ENCODE data around the gene NUCB1. TPM values are rescaled to one million over a fixed set of nuclear protein-coding genes. Genes with fewer than 3 reads are reported as not detected.
A peak's percentile ranks its signal among the peaks of the same experiment; 100 is the strongest.
"Not testable (repeated sequence)": the region's sequence is repeated elsewhere in the genome, so short reads cannot be mapped to it uniquely, and the experiment has no call there.

NUCB1 gene
- total RNA-seq, 4 donors from 2014 or later = 98.5 to 211 (median 173) TPM

GRCh38 chr19:48867123-48867745 is 32.9 kb upstream of the NUCB1 start:
- Histone ChIP-seq H3K36me3 (no peaks in the 10 kb centered on the region), H3K4me1 (peaks cover 6 to 7% of the 10 kb centered on the region in 2 donors), H3K27me3 (no peaks in the 10 kb centered on the region), H3K27ac (peak overlapping the region; percentile 89 to 94), H3K9me3 (no peaks in the 10 kb centered on the region), H3K4me3 (peak overlapping the region; percentile 31 to 47)
- no peak for TF ChIP-seq POLR2A (IDR thresholded peaks at IDR 0.05)
- no peak for TF ChIP-seq CTCF (IDR thresholded peaks at IDR 0.05)
- DNase-seq = no peak
- intact Hi-C loops (cut with DNase I; ENCODE audit: low total_unique reads) = no loop called here

DNA sequence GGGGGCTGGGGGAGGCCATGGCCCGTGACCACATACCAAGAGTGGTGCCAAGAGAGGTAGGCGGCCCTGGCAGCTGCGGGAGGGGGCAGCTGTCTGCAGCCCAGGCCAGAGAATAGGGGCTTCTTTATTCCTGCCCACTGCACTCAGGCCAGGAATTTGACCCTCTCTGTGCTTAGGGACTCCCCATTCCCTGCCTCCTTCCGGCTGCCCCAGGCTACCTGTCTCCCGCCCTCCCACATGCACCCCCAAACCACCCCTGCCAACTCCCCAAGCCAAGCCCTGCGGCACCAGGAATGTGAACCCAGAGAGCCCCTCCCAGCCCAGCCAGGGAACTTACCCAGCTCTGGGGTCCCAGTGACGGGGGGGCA is 32.4 kb upstream of the NUCB1 start:
- peak overlapping the region; percentile 31 to 47 for H3K4me3 ChIP-seq
- no peaks in the 10 kb centered on the region for H3K9me3 ChIP-seq
- intact Hi-C loops (cut with DNase I; ENCODE audit: low total_unique reads) = no loop called here
- no peak for TF ChIP-seq POLR2A (IDR thresholded peaks at IDR 0.05)
- no peak for TF ChIP-seq CTCF (IDR thresholded peaks at IDR 0.05)
- peaks cover 6 to 7% of the 10 kb centered on the region in 2 donors for H3K4me1 ChIP-seq
- peak overlapping the region; percentile 89 to 94 for H3K27ac ChIP-seq
- no peaks in the 10 kb centered on the region for H3K36me3 ChIP-seq
- no peaks in the 10 kb centered on the region for H3K27me3 ChIP-seq
- no peak for DNase-seq

DNA sequence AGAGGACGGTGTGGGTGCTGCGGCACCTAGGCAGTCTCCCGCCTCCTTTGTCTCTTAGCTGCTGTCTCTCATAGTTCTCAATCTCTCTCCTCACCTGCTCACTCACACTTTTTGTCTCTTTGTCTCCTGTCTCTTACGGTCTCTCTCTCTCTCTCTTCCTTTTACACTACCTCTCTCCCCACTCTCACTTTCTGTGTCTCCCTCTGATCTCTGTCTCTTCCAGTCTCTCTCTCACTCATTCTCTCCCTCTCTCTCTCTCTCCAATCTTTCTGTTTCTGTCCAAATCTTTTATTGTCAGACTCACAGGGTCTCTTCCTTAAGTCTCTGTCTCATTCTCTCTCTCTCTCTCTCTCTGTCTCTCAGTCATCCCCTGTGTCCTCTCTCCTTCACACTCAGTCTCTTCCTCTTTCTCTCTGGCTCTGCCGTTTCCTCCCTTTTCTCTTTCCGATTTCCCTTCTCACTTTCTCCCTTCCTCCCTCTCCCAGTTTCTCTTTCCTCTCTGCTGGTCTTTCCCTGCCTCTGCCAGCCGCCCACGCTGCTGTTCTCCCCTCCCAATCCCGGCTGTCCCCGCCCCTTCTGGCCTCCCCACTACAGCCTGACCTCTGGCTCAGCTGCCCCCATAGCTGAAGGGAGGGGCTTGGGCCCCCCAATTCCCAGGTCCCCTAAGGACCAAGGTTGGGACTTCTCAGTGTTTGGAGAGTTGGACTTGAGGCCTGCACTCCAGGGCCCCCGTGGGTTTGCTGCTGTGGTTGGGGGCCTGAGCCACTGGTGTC is 31.8 kb upstream of the NUCB1 start, which contains the start of gene PLEKHA4:
PLEKHA4 (minus strand) TSS at position 504 of the 773 bp plus-strand sequence. CDS start 997 bp downstream, outside the sequence.
- H3K9me3 ChIP-seq = no peaks in the 10 kb centered on the region
- peak; percentile 80 to 89 for DNase-seq
- TF ChIP-seq CTCF (IDR thresholded peaks at IDR 0.05) = no peak
- TF ChIP-seq POLR2A (IDR thresholded peaks at IDR 0.05) = peak; percentile 34 to 66

GRCh38 chr19:48870048-48870447 is 30.1 kb upstream of the NUCB1 start:
- H3K9me3 ChIP-seq = no peaks in the 10 kb centered on the region
- no peak for TF ChIP-seq POLR2A (IDR thresholded peaks at IDR 0.05)
- no peak for TF ChIP-seq CTCF (IDR thresholded peaks at IDR 0.05)
- no peak overlapping the region for H3K27ac ChIP-seq
- no peaks in the 10 kb centered on the region for H3K27me3 ChIP-seq
- H3K4me1 ChIP-seq = peaks cover 6 to 7% of the 10 kb centered on the region in 2 donors
- no peak overlapping the region for H3K4me3 ChIP-seq
- no peak for DNase-seq
- intact Hi-C loops (cut with DNase I; ENCODE audit: low total_unique reads) = no loop called here
- H3K36me3 ChIP-seq = no peaks in the 10 kb centered on the region

More for the DNA sequence above, 31.8 kb upstream of the NUCB1 start, which contains the start of gene PLEKHA4:
- Histone ChIP-seq H3K27ac (peak within 1 kb of the TSS; percentile 89 to 94), H3K27me3 (no peaks in the 10 kb centered on the region), H3K4me3 (peak within 1 kb of the TSS; percentile 31 to 47), H3K4me1 (peaks cover 6 to 7% of the 10 kb centered on the region in 2 donors), H3K36me3 (no peaks in the 10 kb centered on the region)
- intact Hi-C loops (cut with DNase I; ENCODE audit: low total_unique reads) = no loop called here

- DNase-seq; H3K9me3 ChIP-seq; intact Hi-C loops (cut with DNase I; ENCODE audit: low total_unique reads); H3K27me3 ChIP-seq; H3K36me3 ChIP-seq: not testable (repeated sequence)
- H3K4me3 ChIP-seq = peak overlapping the region in 1 of 2 donors; percentile 100
- peak overlapping the region; percentile 100 for H3K27ac ChIP-seq
- peaks cover 13 to 14% of the 10 kb centered on the region in 2 donors for H3K4me1 ChIP-seq
Measured at GRCh38 chr19:48871471-48872181, 28.5 kb upstream of the NUCB1 start.

Data from uterus (tissue), 4 donors.